Lung (tissue), 12 donors: ENCODE data around the gene NTN5. TPM values are rescaled to one million over a fixed set of nuclear protein-coding genes. Genes with fewer than 3 reads are reported as not detected.
A peak's percentile ranks its signal among the peaks of the same experiment; 100 is the strongest.

ENCODE experiments used
- ATAC-seq: fragments of 200-7000 bp; cut with Tn5 transposase; one replicate; pipeline ENCODE4 v1.9.1; 2020; ENCODE audit warnings: moderate number of reproducible peaks; ENCODE audit not compliant: insufficient read depth, low FRiP score
- DNase-seq, 3 donors: peaks; one replicate each; pipeline ENCODE4 v3.0.0-alpha.2; 2013 to 2017
- H3K27ac ChIP-seq, 2 donors: one replicate each; pipeline ENCODE4 v1.5.1; 2013; ENCODE audit warnings: mild to moderate bottlenecking in 2 of 2, moderate library complexity in 2 of 2, control low read depth in 1 of 2, inconsistent platforms in 1 of 2, low read depth in 1 of 2, low read length in 1 of 2
- H3K27me3 ChIP-seq, 3 donors: one replicate each; pipeline ENCODE4 v1.5.1; 2013; ENCODE audit warnings: low read length in 2 of 3; ENCODE audit not compliant: control insufficient read depth in 3 of 3, insufficient read depth in 3 of 3
- H3K36me3 ChIP-seq, 4 donors: one replicate each; pipeline ENCODE4 v1.5.1; 2013; ENCODE audit warnings: low read length in 4 of 4, mild to moderate bottlenecking in 1 of 4, moderate library complexity in 1 of 4; ENCODE audit not compliant: control insufficient read depth in 4 of 4, insufficient read depth in 4 of 4
- H3K4me1 ChIP-seq, 5 donors: one replicate each; pipeline ENCODE4 v1.5.1; 2013; ENCODE audit warnings: low read length in 5 of 5, mild to moderate bottlenecking in 2 of 5, moderate library complexity in 1 of 5; ENCODE audit not compliant: control insufficient read depth in 5 of 5, insufficient read depth in 5 of 5
- H3K4me3 ChIP-seq: one replicate; pipeline ENCODE4 v1.5.1; 2013; ENCODE audit warnings: mild to moderate bottlenecking, control low read depth, moderate library complexity
- H3K9ac ChIP-seq, 2 donors: one replicate each; pipeline ENCODE4 v1.5.1; 2013; ENCODE audit warnings: low read length in 2 of 2, control low read depth in 1 of 2; ENCODE audit not compliant: insufficient read depth in 1 of 2
- H3K9me3 ChIP-seq, 4 donors: one replicate each; pipeline ENCODE4 v1.5.1; 2013; ENCODE audit warnings: low read length in 3 of 4, mild to moderate bottlenecking in 1 of 4, moderate library complexity in 1 of 4; ENCODE audit not compliant: control insufficient read depth in 4 of 4, insufficient read depth in 3 of 4
- WGBS, 2 donors: extraction: QIAGEN DNeasy Blood & Tissue Kit; methylation state at CpG; one replicate each; pipeline ENCODE4 v1.1.7; 2013; 5-methylcytosine and 5-hydroxymethylcytosine counted together
- polyA plus RNA-seq, 2 donors: library from polyadenylated mRNA; stranded (reverse); fragments of 200-250 nt; gene quantifications; one replicate each; pipeline ENCODE4 v1.2.1, GENCODE V29; 2013
- total RNA-seq, 2 donors: library from RNA; depleted of rRNA in 1 of 2; stranded (reverse); fragments of >200 nt in 1 of 2; gene quantifications; one replicate each; pipeline ENCODE4 v1.2.1, GENCODE V29; 2014 to 2021
- TF ChIP-seq, protein P1 (sequence below): IDR thresholded peaks from 2 replicates; pipeline ENCODE4 v1.5.1; 2012; ENCODE audit warnings: mild to moderate bottlenecking; ENCODE audit errors: control extremely low read depth, extremely low read depth
- donor health status: control.
- donor health status: control.
- donor health status: Bipolar disorder and iron deficiency.
- donor health status: healthy.
- donor health status: DM: yes; HTN: yes; CAD: no.

The NTN5 gene
- total and polyA plus RNA-seq, 4 donors: 0.11 to 0.28 (median 0.27) TPM

DNA sequence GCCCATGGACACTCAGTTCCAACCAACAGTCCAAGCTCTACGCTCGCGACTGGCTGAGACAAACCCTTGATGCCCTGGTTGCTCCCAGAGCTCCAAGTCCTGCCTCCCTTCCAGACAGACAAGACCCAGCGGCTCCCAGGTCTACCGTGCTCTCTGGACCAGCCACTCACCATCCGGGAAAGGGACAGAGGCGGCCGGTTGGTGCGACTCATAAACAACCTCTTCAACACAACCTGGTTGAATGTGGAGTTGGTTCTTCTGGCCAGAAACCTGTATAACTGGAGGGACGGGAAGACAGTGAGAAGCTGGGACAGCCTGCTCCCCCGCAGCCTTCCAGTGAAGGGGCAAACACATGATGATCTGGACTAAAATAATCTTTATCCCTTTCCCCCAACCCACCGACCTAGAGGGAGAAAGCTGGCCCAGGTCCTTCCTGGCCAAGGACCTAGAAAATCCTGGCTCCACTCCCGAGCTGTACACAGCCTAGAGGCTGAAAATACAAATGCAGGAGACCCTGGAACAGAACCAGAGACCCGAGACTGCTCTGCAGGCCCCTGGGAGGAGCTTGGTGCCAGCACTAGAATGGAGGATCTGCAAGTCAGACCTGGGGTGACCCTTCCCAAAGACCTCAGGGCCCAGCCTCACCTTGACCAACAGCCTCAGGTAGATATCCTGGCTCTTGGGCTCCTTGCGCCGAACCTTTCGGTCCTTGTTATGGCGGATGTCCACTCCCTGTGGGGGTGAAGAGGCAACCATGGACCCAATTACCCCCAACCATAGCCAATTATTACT lies 55.5 kb downstream of the NTN5 start:
- 61 to 81% methylated on average over 18 of the region's 18 CpGs for WGBS, 2 donors
- Histone ChIP-seq H3K27ac (peak overlapping the region in 1 of 2 donors; percentile 45), H3K4me1 (peaks cover 0 to 41% (median 20%) of the 10 kb centered on the region in 5 donors), H3K9ac (peak overlapping the region; percentile 97 to 99), H3K36me3 (peaks cover 13 to 38% (median 23%) of the 10 kb centered on the region in 4 donors), H3K27me3 (no peaks in the 10 kb centered on the region), H3K9me3 (no peaks in the 10 kb centered on the region), H3K4me3 (peak overlapping the region; percentile 22)
- ATAC-seq (no peak), DNase-seq (peak in 1 of 3 donors; percentile 64)
- TF ChIP-seq, protein P1, sequence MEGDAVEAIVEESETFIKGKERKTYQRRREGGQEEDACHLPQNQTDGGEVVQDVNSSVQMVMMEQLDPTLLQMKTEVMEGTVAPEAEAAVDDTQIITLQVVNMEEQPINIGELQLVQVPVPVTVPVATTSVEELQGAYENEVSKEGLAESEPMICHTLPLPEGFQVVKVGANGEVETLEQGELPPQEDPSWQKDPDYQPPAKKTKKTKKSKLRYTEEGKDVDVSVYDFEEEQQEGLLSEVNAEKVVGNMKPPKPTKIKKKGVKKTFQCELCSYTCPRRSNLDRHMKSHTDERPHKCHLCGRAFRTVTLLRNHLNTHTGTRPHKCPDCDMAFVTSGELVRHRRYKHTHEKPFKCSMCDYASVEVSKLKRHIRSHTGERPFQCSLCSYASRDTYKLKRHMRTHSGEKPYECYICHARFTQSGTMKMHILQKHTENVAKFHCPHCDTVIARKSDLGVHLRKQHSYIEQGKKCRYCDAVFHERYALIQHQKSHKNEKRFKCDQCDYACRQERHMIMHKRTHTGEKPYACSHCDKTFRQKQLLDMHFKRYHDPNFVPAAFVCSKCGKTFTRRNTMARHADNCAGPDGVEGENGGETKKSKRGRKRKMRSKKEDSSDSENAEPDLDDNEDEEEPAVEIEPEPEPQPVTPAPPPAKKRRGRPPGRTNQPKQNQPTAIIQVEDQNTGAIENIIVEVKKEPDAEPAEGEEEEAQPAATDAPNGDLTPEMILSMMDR: no peak

DNA sequence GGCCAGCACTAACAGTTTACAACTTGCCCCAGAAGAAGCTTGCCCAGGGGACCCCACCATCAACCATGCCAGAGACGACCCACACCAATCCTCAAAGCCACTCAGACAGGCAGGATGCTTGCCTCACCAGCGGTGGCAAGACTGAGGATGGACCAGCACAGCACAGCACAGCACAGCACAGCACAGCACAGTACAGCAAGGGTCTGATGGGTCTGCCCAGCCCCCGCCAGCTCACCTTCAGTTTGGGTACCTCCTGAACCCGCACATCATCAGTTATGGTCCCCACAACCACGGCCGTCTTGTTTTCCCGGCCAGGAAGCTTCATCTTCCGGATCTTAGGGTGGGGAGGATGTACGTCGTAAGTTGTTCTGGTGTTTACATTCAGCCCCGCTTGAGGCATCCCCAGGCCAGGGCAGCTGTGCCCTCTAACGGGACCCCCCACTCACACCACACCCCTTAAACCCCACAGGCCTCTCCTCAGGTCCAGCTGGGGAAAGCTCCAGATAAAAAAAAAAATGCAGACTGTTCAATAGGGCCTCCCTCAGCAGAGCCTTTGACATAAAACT lies 56.2 kb downstream of the NTN5 start:
- H3K9ac ChIP-seq: no peak overlapping the region
- peaks cover 0 to 41% (median 20%) of the 10 kb centered on the region in 5 donors for H3K4me1 ChIP-seq
- ATAC-seq: no peak
- H3K36me3 ChIP-seq: peaks cover 13 to 38% (median 22%) of the 10 kb centered on the region in 4 donors
- DNase-seq: no peak
- H3K4me3 ChIP-seq: no peak overlapping the region
- H3K27me3 ChIP-seq: no peaks in the 10 kb centered on the region
- WGBS, 2 donors: 56 to 65% methylated on average over 12 of the region's 12 CpGs
- peak overlapping the region in 1 of 2 donors; percentile 40 for H3K27ac ChIP-seq
- TF ChIP-seq, protein P1: no peak
- H3K9me3 ChIP-seq: no peaks in the 10 kb centered on the region

DNA sequence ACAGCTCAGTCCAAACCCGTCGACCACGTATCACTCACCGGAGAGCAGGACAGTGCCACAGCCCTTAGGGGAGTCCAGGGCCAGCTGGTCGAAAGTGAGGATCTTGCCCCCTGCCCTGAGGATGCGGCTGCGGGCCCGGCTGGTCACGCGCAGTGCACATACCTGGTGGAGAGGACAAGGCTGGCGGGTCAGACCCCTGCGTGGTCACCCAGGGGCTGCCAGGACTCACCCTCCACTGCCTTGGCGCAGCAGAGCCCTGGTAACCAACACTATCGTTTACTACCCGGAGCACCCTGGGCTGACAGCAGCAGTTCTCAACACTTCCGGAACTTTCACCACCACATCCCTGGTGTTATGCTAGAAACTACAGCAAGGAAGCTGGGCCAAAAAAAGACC lies 56.8 kb downstream of the NTN5 start:
- Histone ChIP-seq H3K27me3 (no peaks in the 10 kb centered on the region), H3K4me3 (no peak overlapping the region), H3K9me3 (no peaks in the 10 kb centered on the region), H3K36me3 (peaks cover 13 to 38% (median 22%) of the 10 kb centered on the region in 4 donors), H3K27ac (peak overlapping the region in 1 of 2 donors; percentile 78), H3K4me1 (peaks cover 0 to 41% (median 20%) of the 10 kb centered on the region in 5 donors), H3K9ac (no peak overlapping the region)
- DNase-seq (no peak), ATAC-seq (no peak)
- 83 to 94% methylated on average over 14 to 16 of the region's 16 CpGs for WGBS, 2 donors
- TF ChIP-seq, protein P1: no peak
